GM23338 (cell line): ENCODE results near the gene RAB3IL1. TPM values are rescaled to one million over a fixed set of nuclear protein-coding genes. Genes with fewer than 3 reads are reported as not detected.

Experiments used
- CREB1 ChIP-seq: fragments of 250-450 bp; sonication (Bioruptor Pico); IDR thresholded peaks from 2 replicates; pipeline ENCODE4 v1.5.0; 2020; ENCODE audit warnings: low read depth, mild to moderate bottlenecking, moderate library complexity
- REST ChIP-seq: IDR thresholded peaks from one replicate; pipeline ENCODE4 v1.6.1; 2018; ENCODE audit warnings: antibody characterized with exemption; ENCODE audit not compliant: unreplicated experiment
- ZNF114 ChIP-seq: fragments of 250-450 bp; sonication (Bioruptor Pico); IDR thresholded peaks from 2 replicates; pipeline ENCODE4 v1.5.0; 2020; ENCODE audit warnings: mild to moderate bottlenecking, moderate library complexity
- ZNF462 ChIP-seq: fragments of 250-450 bp; sonication (Bioruptor Pico); IDR thresholded peaks from 2 replicates; pipeline ENCODE4 v1.5.0; 2020; ENCODE audit warnings: mild to moderate bottlenecking, moderate library complexity
- polyA plus RNA-seq: library from polyadenylated mRNA; unstranded; fragments of >200 nt; fragmentation: Nextera tagmentation; extraction: Ambion mirVana; gene quantifications from 2 replicates; pipeline ENCODE4 v1.2.1, GENCODE V29; 2016
- total RNA-seq: library from RNA; depleted of rRNA; stranded (reverse); fragments of >200 nt; shearing (Covaris generic); gene quantifications from 2 replicates; pipeline ENCODE4 v1.2.3, GENCODE V29; 2014

RAB3IL1 gene
- total and polyA plus RNA-seq, 2 experiments from 2014 or later: 2.7 to 3.4 TPM

- TF ChIP-seq ZNF462 (CRISPR knock-in tag) (no peak), REST (no peak), CREB1 (CRISPR knock-in tag) (no peak), ZNF114 (CRISPR knock-in tag) (no peak)
These were observed 6.9 kb downstream of the RAB3IL1 start (continued) for GRCh38 chr11:61910187-61911127.
